HEK293T (cell line): ENCODE results near the gene CYP27B1.

Source experiments
- ARNT ChIP-seq: fragments of 450-650 bp; IDR thresholded peaks from 2 replicates; pipeline ENCODE4 v1.6.1; 2017; ENCODE audit warnings: mild to moderate bottlenecking
- BHLHE40 ChIP-seq: fragments of 450-650 bp; IDR thresholded peaks from 2 replicates; pipeline ENCODE4 v1.6.1; 2016; ENCODE audit warnings: mild to moderate bottlenecking, moderate library complexity, borderline replicate concordance
- CTBP1 ChIP-seq: fragments of 450-650 bp; IDR thresholded peaks from 2 replicates; pipeline ENCODE4 v1.6.1; 2016; ENCODE audit warnings: borderline replicate concordance
- ELF4 ChIP-seq: fragments of 450-650 bp; IDR thresholded peaks from 2 replicates; pipeline ENCODE4 v1.6.1; 2017; ENCODE audit warnings: antibody characterized with exemption
- FOXA1 ChIP-seq: fragments of 450-650 bp; IDR thresholded peaks from 2 replicates; pipeline ENCODE4 v1.6.1; 2016; ENCODE audit warnings: mild to moderate bottlenecking
- FOXK2 ChIP-seq: fragments of 450-650 bp; IDR thresholded peaks from 2 replicates; pipeline ENCODE4 v1.6.1; 2016; ENCODE audit warnings: mild to moderate bottlenecking
- FOXM1 ChIP-seq: fragments of 450-650 bp; IDR thresholded peaks from 2 replicates; pipeline ENCODE4 v1.6.1; 2017; ENCODE audit warnings: mild to moderate bottlenecking, borderline replicate concordance
- HDGF ChIP-seq: fragments of 450-650 bp; IDR thresholded peaks from 2 replicates; pipeline ENCODE4 v1.6.1; 2017; ENCODE audit warnings: antibody characterized with exemption, borderline replicate concordance
- L3MBTL2 ChIP-seq: fragments of 450-650 bp; conservative IDR thresholded peaks from 2 replicates; pipeline ENCODE4 v1.6.1; 2016; ENCODE audit warnings: mild to moderate bottlenecking
- NFRKB ChIP-seq: fragments of 450-650 bp; IDR thresholded peaks from 2 replicates; pipeline ENCODE4 v1.6.1; 2016; ENCODE audit warnings: mild to moderate bottlenecking, moderate library complexity
- PKNOX1 ChIP-seq: fragments of 450-650 bp; IDR thresholded peaks from 2 replicates; pipeline ENCODE4 v1.6.1; 2016
- SP1 ChIP-seq: fragments of 450-650 bp; IDR thresholded peaks from 2 replicates; pipeline ENCODE4 v1.6.1; 2017
- SUZ12 ChIP-seq: fragments of 450-650 bp; IDR thresholded peaks from 2 replicates; pipeline ENCODE4 v1.6.1; 2016; ENCODE audit warnings: mild to moderate bottlenecking
- ZNF384 ChIP-seq: fragments of 450-650 bp; IDR thresholded peaks from 2 replicates; pipeline ENCODE4 v1.6.1; 2016

- TF ChIP-seq SUZ12 (no peak), FOXM1 (no peak), ZNF384 (no peak), FOXK2 (no peak), FOXA1 (no peak), BHLHE40 (no peak), ELF4 (no peak), SP1 (no peak), CTBP1 (no peak), HDGF (no peak), NFRKB (no peak), ARNT (no peak), PKNOX1 (no peak), L3MBTL2 (no peak)
These were observed 2.8 kb downstream of the CYP27B1 start for GRCh38 chr12:57763881-57764661.
